Glomerular endothelial cell (primary cell): ENCODE measurements around the gene SLC15A4. TPM values are rescaled to one million over a fixed set of nuclear protein-coding genes. Genes with fewer than 3 reads are reported as not detected.

Experiments
- DNase-seq: peaks from one replicate; pipeline ENCODE4 v3.0.0-alpha.2; 2011; ENCODE audit warnings: low read depth, low spot score; ENCODE audit errors: extremely low read depth
- total RNA-seq: library from RNA; depleted of rRNA; stranded (reverse); fragments of >200 nt; gene quantifications from 2 replicates; pipeline ENCODE4 v1.2.3, GENCODE V29; 2015

Gene SLC15A4
- total RNA-seq, 1 donor from 2014 or later = 58.3 TPM

- DNase-seq = no peak
Observed at GRCh38 chr12:128796439-128797118, 27.2 kb downstream of the SLC15A4 start.

GRCh38 chr12:128795530-128796361 lies 28.0 kb downstream of the SLC15A4 start:
- no peak for DNase-seq

- DNase-seq = no peak
Observed at GRCh38 chr12:128794661-128795529, 28.9 kb downstream of the SLC15A4 start.

- DNase-seq = no peak
Observed at GRCh38 chr12:128793701-128794100, 30.1 kb downstream of the SLC15A4 start.

- no peak for DNase-seq
Observed at GRCh38 chr12:128792881-128793280, 30.9 kb downstream of the SLC15A4 start.

GRCh38 chr12:128792398-128792797 lies 31.4 kb downstream of the SLC15A4 start:
- DNase-seq = no peak

GRCh38 chr12:128791395-128792322 lies 32.1 kb downstream of the SLC15A4 start:
- no peak for DNase-seq

GRCh38 chr12:128790653-128791373 lies 32.9 kb downstream of the SLC15A4 start:
- DNase-seq = no peak

GRCh38 chr12:128790221-128790620 lies 33.5 kb downstream of the SLC15A4 start:
- no peak for DNase-seq

GRCh38 chr12:128789356-128789929 lies 34.3 kb downstream of the SLC15A4 start:
- no peak for DNase-seq

DNA sequence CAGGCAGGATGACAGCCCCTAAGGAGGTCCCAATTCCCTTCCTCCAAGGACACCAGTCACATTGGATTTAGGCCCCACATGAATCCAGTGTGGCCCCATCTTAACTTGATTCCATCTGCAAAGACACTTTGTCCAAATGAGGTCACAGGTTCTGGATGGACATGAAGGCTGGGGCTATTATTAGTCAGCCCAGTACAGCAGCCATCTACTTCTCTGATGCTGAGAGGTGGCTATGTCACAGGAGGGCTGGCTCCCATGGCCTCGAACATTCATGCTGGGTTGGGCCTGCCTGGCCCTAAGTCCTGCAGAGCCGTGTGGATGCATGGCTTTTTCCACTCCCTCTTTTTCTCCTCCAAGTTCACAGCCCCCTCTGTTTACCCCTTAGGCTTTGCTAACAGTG lies 35.9 kb downstream of the SLC15A4 start:
- DNase-seq = no peak

- no peak for DNase-seq
Observed at GRCh38 chr12:128786741-128787391, 36.9 kb downstream of the SLC15A4 start.

DNA sequence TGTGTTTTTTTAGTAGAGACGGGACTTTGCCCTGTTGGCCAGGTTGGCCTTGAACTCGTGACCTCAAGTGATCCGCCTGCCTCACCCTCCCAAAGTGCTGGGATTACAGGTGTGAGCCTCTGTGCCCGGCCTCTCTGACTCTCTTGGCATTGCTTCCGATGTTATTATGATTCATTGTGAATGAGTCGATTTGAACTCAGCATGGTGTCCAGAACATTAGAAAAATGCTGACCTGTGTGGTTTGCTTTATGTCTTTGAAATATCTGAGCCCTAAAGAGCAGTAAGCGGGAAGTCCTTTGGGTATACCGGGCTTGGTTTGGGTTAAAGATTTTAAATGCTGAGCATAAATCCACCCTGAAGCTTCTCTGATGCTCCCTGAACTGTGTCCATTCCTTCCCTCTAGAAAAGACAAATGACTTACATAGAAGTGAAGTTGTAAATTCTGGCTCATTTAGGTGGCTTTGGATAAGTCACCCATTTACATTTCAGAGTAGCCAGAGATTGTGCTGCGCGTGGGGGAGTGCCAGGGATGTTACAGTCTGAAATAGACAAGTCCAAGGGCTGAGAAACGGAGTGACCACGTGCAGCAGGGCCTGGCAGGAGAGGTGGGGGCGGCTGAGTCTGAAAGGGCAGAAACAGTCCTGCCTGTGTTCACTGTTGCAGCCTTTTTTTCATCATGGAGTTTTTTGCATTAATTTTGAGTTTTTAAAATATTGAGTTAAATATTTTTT lies 39.6 kb downstream of the SLC15A4 start:
- no peak for DNase-seq

- DNase-seq = no peak
Observed at GRCh38 chr12:128783129-128783574, 40.6 kb downstream of the SLC15A4 start.

- DNase-seq = no peak
Observed at GRCh38 chr12:128779901-128780300, 43.9 kb downstream of the SLC15A4 start.

- DNase-seq = no peak
Observed at GRCh38 chr12:128772249-128772648, 51.5 kb downstream of the SLC15A4 start.

- DNase-seq = no peak
Observed at GRCh38 chr12:128771681-128772080, 52.1 kb downstream of the SLC15A4 start.

- no peak for DNase-seq
Observed at GRCh38 chr12:128767518-128767917, 56.2 kb downstream of the SLC15A4 start.
